Germinal center (tissue), 1 donor: ENCODE results near the gene KPNA3.

ENCODE experiments used
- DNase-seq: peaks from one replicate; pipeline ENCODE4 v3.0.0; 2012; ENCODE audit warnings: mixed read lengths, low spot score

The KPNA3 gene

GRCh38 chr13:49678191-49678914, 114.1 kb downstream of the KPNA3 start:
- DNase-seq = no peak

- no peak for DNase-seq
Measured at GRCh38 chr13:49676581-49677298, 115.7 kb downstream of the KPNA3 start.

GRCh38 chr13:49670828-49671227, 121.7 kb downstream of the KPNA3 start:
- DNase-seq = no peak

GRCh38 chr13:49669735-49670309, 122.7 kb downstream of the KPNA3 start:
- no peak for DNase-seq

- no peak for DNase-seq
Measured at GRCh38 chr13:49667773-49668172, 124.7 kb downstream of the KPNA3 start.

GRCh38 chr13:49664606-49665005, 127.9 kb downstream of the KPNA3 start:
- DNase-seq = no peak

GRCh38 chr13:49657241-49657641, 135.2 kb downstream of the KPNA3 start:
- no peak for DNase-seq

- DNase-seq = no peak
Measured at GRCh38 chr13:49655906-49656305, 136.6 kb downstream of the KPNA3 start.

- DNase-seq = no peak
Measured at GRCh38 chr13:49654011-49654410, 138.5 kb downstream of the KPNA3 start.

GRCh38 chr13:49653478-49653877, 139.0 kb downstream of the KPNA3 start:
- DNase-seq = no peak

- peak; percentile 36 for DNase-seq
Measured at GRCh38 chr13:49652355-49653305, 139.9 kb downstream of the KPNA3 start.

- DNase-seq = no peak
Measured at GRCh38 chr13:49651570-49652354, 140.7 kb downstream of the KPNA3 start.

- no peak for DNase-seq
Measured at GRCh38 chr13:49649963-49650312, 142.5 kb downstream of the KPNA3 start.
